GM12878 (cell line): ENCODE data around the gene CEP97. TPM values are rescaled to one million over a fixed set of nuclear protein-coding genes. Genes with fewer than 3 reads are reported as not detected.

Experiments used
- ATAC-seq: fragments of 200-7000 bp; cut with Tn5 transposase; 3 replicates; pipeline ENCODE4 v1.9.1; 2020; ENCODE audit warnings: mild to moderate bottlenecking, moderate library complexity
- BruUV-seq: library from RNA; stranded (reverse); fragments of 400-500 nt; replicated peaks from 2 replicates; lab custom pipeline; 2021; lab: Mats Ljungman, UMichigan
- CTCF ChIA-PET: fragments of 300-600 bp; sonication (Branson Sonifier 250); formaldehyde crosslinking; extraction: SDS; loops from one replicate; lab custom pipeline; 2021; ENCODE audit warnings: inconsistent platforms; lab: Yijun Ruan, JAX
- POLR2A ChIA-PET: fragments of 350-600 bp; formaldehyde crosslinking; extraction: SDS; loops from one replicate; lab custom pipeline; 2021; ENCODE audit warnings: inconsistent platforms; lab: Charles Lee
- RAD21 ChIA-PET: fragments of 300-600 bp; sonication (Branson Sonifier 250); formaldehyde crosslinking; loops from one replicate; lab custom pipeline; 2023; ENCODE audit warnings: antibody characterized with exemption; ENCODE audit not compliant: unreplicated experiment; lab: Charles Lee
- SMC1A ChIA-PET: fragments of 300-600 bp; sonication (Branson Sonifier 250); formaldehyde crosslinking; loops from one replicate; lab custom pipeline; 2023; ENCODE audit not compliant: unreplicated experiment, uncharacterized antibody; lab: Charles Lee
- DNase-seq: peaks from one replicate; pipeline ENCODE4 v3.0.0-alpha.2; 2011; ENCODE audit warnings: low read depth, low spot score
- FAIRE-seq: peaks from 3 replicates; lab custom pipeline; 2011; peaks lifted over from hg19 to GRCh38; lab: Jason Lieb, UNC
- H2AFZ ChIP-seq: 2 replicates; pipeline ENCODE4 v1.6.0; 2011; ENCODE audit warnings: low read depth, low read length, control low read depth; ENCODE audit not compliant: control insufficient read depth
- H3K27ac ChIP-seq: 2 replicates; pipeline ENCODE4 v1.5.1; 2011; ENCODE audit warnings: control low read depth; ENCODE audit not compliant: control insufficient read depth, insufficient read depth
- H3K27me3 ChIP-seq, 2 experiments: replicated peaks in 1 of 2; 2 replicates each; pipeline versions ENCODE4 v1.6.0 to v1.6.1; 2011; ENCODE audit warnings: low read length in 1 of 2; ENCODE audit not compliant: control insufficient read depth in 2 of 2, insufficient read depth in 2 of 2
- H3K36me3 ChIP-seq, 2 experiments: 2 replicates each; pipeline ENCODE4 v1.5.1; 2011; ENCODE audit warnings: low read length in 1 of 2; ENCODE audit not compliant: control insufficient read depth in 2 of 2, insufficient read depth in 2 of 2
- H3K4me1 ChIP-seq: 2 replicates; pipeline ENCODE4 v1.6.1; 2011; ENCODE audit warnings: mild to moderate bottlenecking, low read length, moderate library complexity, mixed read lengths; ENCODE audit not compliant: control insufficient read depth, insufficient read depth
- H3K4me2 ChIP-seq: 2 replicates; pipeline ENCODE4 v1.6.0; 2011; ENCODE audit warnings: control low read depth; ENCODE audit not compliant: control insufficient read depth, insufficient read depth
- H3K4me3 ChIP-seq: fragments of 200-600 bp; sonication (generic); 2 replicates; pipeline ENCODE4 v1.5.1; 2016
- H3K79me2 ChIP-seq: 2 replicates; pipeline ENCODE4 v1.6.0; 2011; ENCODE audit warnings: low read length; ENCODE audit not compliant: control insufficient read depth, insufficient read depth
- H3K9ac ChIP-seq: 2 replicates; pipeline ENCODE4 v1.8.0; 2011; ENCODE audit warnings: low read length, control low read depth, mixed read lengths; ENCODE audit not compliant: control insufficient read depth, insufficient read depth
- H3K9me3 ChIP-seq: replicated peaks from 3 replicates; pipeline ENCODE4 v1.5.1; 2011; ENCODE audit warnings: mild to moderate bottlenecking, low read length; ENCODE audit not compliant: control insufficient read depth, insufficient read depth
- H4K20me1 ChIP-seq: 2 replicates; pipeline ENCODE4 v1.6.0; 2011; ENCODE audit not compliant: control insufficient read depth, insufficient read depth
- BMI1 ChIP-seq: fragments of 450-650 bp; IDR thresholded peaks from 2 replicates; pipeline ENCODE4 v1.6.1; 2016; ENCODE audit warnings: mild to moderate bottlenecking, moderate library complexity, borderline replicate concordance
- E2F4 ChIP-seq: IDR thresholded peaks from 2 replicates; pipeline ENCODE4 v1.6.1; 2012; ENCODE audit warnings: low read depth, low read length, improper control_type of control experiment
- ESRRA ChIP-seq: IDR thresholded peaks from 2 replicates; pipeline ENCODE4 v1.6.1; 2012; ENCODE audit warnings: mild to moderate bottlenecking, low read length, improper control_type of control experiment
- GABPA ChIP-seq: IDR thresholded peaks from 2 replicates; pipeline ENCODE4 v1.6.1; 2014; ENCODE audit warnings: antibody characterized with exemption, low read depth, mild to moderate bottlenecking, inconsistent platforms
- JUNB ChIP-seq: IDR thresholded peaks from 2 replicates; pipeline ENCODE4 v1.6.1; 2016; ENCODE audit warnings: antibody characterized with exemption, mild to moderate bottlenecking
- KAT2A ChIP-seq: conservative IDR thresholded peaks from 2 replicates; pipeline ENCODE4 v1.6.1; 2011; ENCODE audit warnings: low read depth, low read length; ENCODE audit not compliant: control insufficient read depth
- MTA3 ChIP-seq: IDR thresholded peaks from 2 replicates; pipeline ENCODE4 v1.6.1; 2012; ENCODE audit warnings: low read length, inconsistent platforms, borderline replicate concordance
- MYC ChIP-seq: IDR thresholded peaks from 2 replicates; pipeline ENCODE4 v1.6.1; 2011; ENCODE audit warnings: mild to moderate bottlenecking, low read length, moderate library complexity, inconsistent platforms; ENCODE audit not compliant: insufficient read depth, insufficient replicate concordance, insufficient read length, severe bottlenecking
- POLR2AphosphoS2 ChIP-seq: IDR thresholded peaks from 2 replicates; pipeline ENCODE4 v1.6.1; 2011; ENCODE audit warnings: low read depth, mild to moderate bottlenecking, low read length, improper control_type of control experiment, moderate library complexity
- SIX5 ChIP-seq: IDR thresholded peaks from 2 replicates; pipeline ENCODE4 v1.6.1; 2011; ENCODE audit warnings: mild to moderate bottlenecking, low read depth, low read length, moderate library complexity; ENCODE audit not compliant: severe bottlenecking
- SUZ12 ChIP-seq: fragments of 200-600 bp; sonication (generic); IDR thresholded peaks from one replicate; pipeline ENCODE4 v1.6.1; 2018; ENCODE audit warnings: antibody characterized with exemption, mild to moderate bottlenecking; ENCODE audit not compliant: unreplicated experiment
- TBL1XR1 ChIP-seq: IDR thresholded peaks from 2 replicates; pipeline ENCODE4 v1.6.1; 2012; ENCODE audit warnings: low read depth, low read length, improper control_type of control experiment
- ZSCAN29 ChIP-seq: fragments of 450-650 bp; IDR thresholded peaks from 2 replicates; pipeline ENCODE4 v1.6.1; 2017; ENCODE audit warnings: mild to moderate bottlenecking, moderate library complexity
- WGBS: methylation state at CpG from one replicate; pipeline ENCODE4 v1.1.6; 2016; ENCODE audit warnings: low lambda C conversion rate; ENCODE audit not compliant: insufficient replicate concordance, insufficient coverage; ENCODE audit errors: missing lambda C conversion rate; 5-methylcytosine and 5-hydroxymethylcytosine counted together
- in situ Hi-C: fragments of 300-500 bp; cut with MboI; formaldehyde crosslinking; loops from 9 replicates; pipeline ENCODE4 v1.14.3; 2018; ENCODE audit warnings: mixed read lengths
- intact Hi-C: fragments of 100-400 bp; cut with micrococcal nuclease; formaldehyde crosslinking; loops from one replicate; pipeline ENCODE4 v1.14.2; 2022; ENCODE audit not compliant: unreplicated experiment
- polyA plus RNA-seq, 11 experiments: library from polyadenylated mRNA; depleted of rRNA in 4 of 11; unstranded in 6 of 11; stranded (reverse) in 5 of 11; fragments of >200 nt; fragmentation: Nextera tagmentation in 4 of 11; fragmentation: Illumina TruSeq in 1 of 11; extraction: Ambion mirVana in 4 of 11; extraction: Trizol in 1 of 11; gene quantifications; 1 replicate in 1 of 11; 2 replicates in 10 of 11; pipeline versions ENCODE4 v1.2.1 to v1.2.3, GENCODE V29; 2011 to 2016; ENCODE audit warnings: inconsistent platforms in 2 of 11, missing spikeins in 2 of 11, low read depth in 1 of 11
- total RNA-seq, 4 experiments: library from RNA; depleted of rRNA in 3 of 4; stranded (reverse); fragments of >200 nt in 3 of 4; fragmentation: Illumina TruSeq in 1 of 4; extraction: Trizol in 1 of 4; gene quantifications; 2 replicates each; pipeline versions ENCODE4 v1.2.1 to v1.2.3, GENCODE V29; 2013 to 2021

CEP97 gene
- total and polyA plus RNA-seq, 10 of the 15 experiments (the other 5 are each of a cell fraction or from before 2014, with no cell fraction given), result 1.9 to 13.7 (median 5.8) TPM

- BruUV-seq, result no TSS peak
- Histone ChIP-seq H3K4me2 (no peak overlapping the region), H4K20me1 (no peaks in the 10 kb centered on the region), H3K4me1 (peaks cover 5% of the 10 kb centered on the region), H3K27ac (no peak overlapping the region), H2AFZ (no peak overlapping the region), H3K4me3 (no peak overlapping the region), H3K27me3 (no peaks in the 10 kb centered on the region), H3K9me3 (peaks cover 13% of the 10 kb centered on the region), H3K79me2 (no peaks in the 10 kb centered on the region), H3K9ac (no peak overlapping the region), H3K36me3 (peaks cover 0 to 2% of the 10 kb centered on the region in 2 experiments)
- no peak for FAIRE-seq
- SMC1A ChIA-PET, result interaction anchor here (1.2 to 2.5 kb wide), 5 partner anchors 12 to 436 kb away, joined by 3 to 10 read pairs (median 3); partner anchors contain the start of gene CEP97
- RAD21 ChIA-PET, result interaction anchor here (1.0 to 1.8 kb wide), 3 partner anchors 13 to 18 kb away, joined by 3 to 4 read pairs (median 3); no protein-coding TSS in a partner anchor
- POLR2A ChIA-PET, result no interaction called here
- ATAC-seq, result no peak
- 94% methylated on average over 3 of the region's 3 CpGs for WGBS
- in situ Hi-C loops, result no loop called here
- intact Hi-C loops, result no loop called here
- CTCF ChIA-PET, result interaction anchor here (0.8 to 3.4 kb wide), 6 partner anchors 8 to 433 kb away, joined by 4 to 16 read pairs (median 8); partner anchors contain the start of gene NXPE3
- DNase-seq, result no peak
- TF ChIP-seq ESRRA, result no peak
These were observed 71.8 kb downstream of the CEP97 start for GRCh38 chr3:101796077-101796680.

GRCh38 chr3:101801174-101801573 lies 76.8 kb downstream of the CEP97 start:
- POLR2A ChIA-PET, result interaction anchor here (0.6 kb wide), 1 partner anchor 100 kb away, joined by 3 read pairs; no protein-coding TSS in a partner anchor
- H3K4me1 ChIP-seq, result peaks cover 4% of the 10 kb centered on the region
- FAIRE-seq (no peak), DNase-seq (no peak), ATAC-seq (no peak)
- SMC1A ChIA-PET, result interaction anchor here (0.6 to 19.7 kb wide), 5 partner anchors 75 to 736 kb away, joined by 3 to 949 read pairs (median 10); partner anchors contain the start of gene CEP97
- in situ Hi-C loops (no loop called here), intact Hi-C loops (loop anchor here (10.0 kb wide), 1 partner anchor 874 kb away; no protein-coding TSS in a partner anchor)
- no peaks in the 10 kb centered on the region for H3K79me2 ChIP-seq
- no peaks in the 10 kb centered on the region; the same call in 2 of the 3 replicates for H3K9me3 ChIP-seq
- 95% methylated on average over 4 of the region's 4 CpGs for WGBS
- no peaks in the 10 kb centered on the region; a peak in 3 of 4 replicates for H3K36me3 ChIP-seq
- H3K27me3 ChIP-seq, result no peaks in the 10 kb centered on the region
- BruUV-seq, result no TSS peak
- no peaks in the 10 kb centered on the region for H4K20me1 ChIP-seq
- no peak overlapping the region for H3K27ac ChIP-seq
- no peak overlapping the region for H3K4me3 ChIP-seq
- RAD21 ChIA-PET, result interaction anchor here (0.6 to 15.9 kb wide), 5 partner anchors 11 to 736 kb away, joined by 3 to 659 read pairs (median 4); partner anchors contain the start of gene NXPE3
- H2AFZ ChIP-seq, result no peak overlapping the region
- CTCF ChIA-PET, result interaction anchor here (0.6 to 15.9 kb wide), 9 partner anchors 13 to 735 kb away, joined by 3 to 1057 read pairs (median 5); partner anchors contain the start of genes CEP97 and ZBTB11
- H3K4me2 ChIP-seq, result no peak overlapping the region
- H3K9ac ChIP-seq, result no peak overlapping the region
- TF ChIP-seq POLR2AphosphoS2, result no peak
- TF ChIP-seq KAT2A, result no peak
- no peak for TF ChIP-seq SIX5
- no peak for TF ChIP-seq BMI1
- no peak for TF ChIP-seq TBL1XR1
- no peak for TF ChIP-seq SUZ12
- no peak for TF ChIP-seq ZSCAN29
- TF ChIP-seq E2F4, result no peak
- TF ChIP-seq MTA3, result no peak
- TF ChIP-seq MYC, result no peak
- no peak for TF ChIP-seq JUNB
- no peak for TF ChIP-seq GABPA
